AG10803 (cell line): ENCODE measurements around the gene HMGA1.

ENCODE experiments used
- DNase-seq: peaks from one replicate; pipeline ENCODE4 v3.0.0; 2010; ENCODE audit warnings: low read depth
- H3K4me3 ChIP-seq: 2 replicates; pipeline ENCODE4 v1.5.1; 2011; ENCODE audit warnings: mild to moderate bottlenecking, low read length, control low read depth
- TF ChIP-seq, protein P1 (sequence below): conservative IDR thresholded peaks from 2 replicates; pipeline ENCODE4 v1.5.1; 2011; ENCODE audit warnings: mild to moderate bottlenecking, low read length, control low read depth, inconsistent platforms

HMGA1 gene

DNA sequence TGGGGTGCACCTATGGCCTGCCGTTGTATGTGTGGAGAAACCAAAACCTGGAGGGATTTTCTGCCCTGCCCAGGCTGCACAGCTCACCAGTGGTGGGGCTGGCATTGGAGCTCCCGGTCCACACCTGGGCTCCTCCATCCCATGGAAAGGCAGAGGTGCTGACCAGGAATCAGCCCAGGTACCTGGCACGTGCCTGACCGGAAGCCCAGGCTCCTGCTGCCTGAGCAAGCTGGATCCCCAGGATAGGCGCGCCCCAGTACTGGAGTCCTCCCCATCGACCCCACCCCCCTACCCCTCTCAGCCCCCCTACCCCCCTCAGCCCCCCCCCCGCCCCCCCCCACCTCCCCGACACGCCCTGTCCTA, 39.9 kb upstream of the HMGA1 start:
- no peak for DNase-seq
- H3K4me3 ChIP-seq: peak overlapping the region; percentile 63
- TF ChIP-seq, protein P1, sequence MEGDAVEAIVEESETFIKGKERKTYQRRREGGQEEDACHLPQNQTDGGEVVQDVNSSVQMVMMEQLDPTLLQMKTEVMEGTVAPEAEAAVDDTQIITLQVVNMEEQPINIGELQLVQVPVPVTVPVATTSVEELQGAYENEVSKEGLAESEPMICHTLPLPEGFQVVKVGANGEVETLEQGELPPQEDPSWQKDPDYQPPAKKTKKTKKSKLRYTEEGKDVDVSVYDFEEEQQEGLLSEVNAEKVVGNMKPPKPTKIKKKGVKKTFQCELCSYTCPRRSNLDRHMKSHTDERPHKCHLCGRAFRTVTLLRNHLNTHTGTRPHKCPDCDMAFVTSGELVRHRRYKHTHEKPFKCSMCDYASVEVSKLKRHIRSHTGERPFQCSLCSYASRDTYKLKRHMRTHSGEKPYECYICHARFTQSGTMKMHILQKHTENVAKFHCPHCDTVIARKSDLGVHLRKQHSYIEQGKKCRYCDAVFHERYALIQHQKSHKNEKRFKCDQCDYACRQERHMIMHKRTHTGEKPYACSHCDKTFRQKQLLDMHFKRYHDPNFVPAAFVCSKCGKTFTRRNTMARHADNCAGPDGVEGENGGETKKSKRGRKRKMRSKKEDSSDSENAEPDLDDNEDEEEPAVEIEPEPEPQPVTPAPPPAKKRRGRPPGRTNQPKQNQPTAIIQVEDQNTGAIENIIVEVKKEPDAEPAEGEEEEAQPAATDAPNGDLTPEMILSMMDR: no peak

DNA sequence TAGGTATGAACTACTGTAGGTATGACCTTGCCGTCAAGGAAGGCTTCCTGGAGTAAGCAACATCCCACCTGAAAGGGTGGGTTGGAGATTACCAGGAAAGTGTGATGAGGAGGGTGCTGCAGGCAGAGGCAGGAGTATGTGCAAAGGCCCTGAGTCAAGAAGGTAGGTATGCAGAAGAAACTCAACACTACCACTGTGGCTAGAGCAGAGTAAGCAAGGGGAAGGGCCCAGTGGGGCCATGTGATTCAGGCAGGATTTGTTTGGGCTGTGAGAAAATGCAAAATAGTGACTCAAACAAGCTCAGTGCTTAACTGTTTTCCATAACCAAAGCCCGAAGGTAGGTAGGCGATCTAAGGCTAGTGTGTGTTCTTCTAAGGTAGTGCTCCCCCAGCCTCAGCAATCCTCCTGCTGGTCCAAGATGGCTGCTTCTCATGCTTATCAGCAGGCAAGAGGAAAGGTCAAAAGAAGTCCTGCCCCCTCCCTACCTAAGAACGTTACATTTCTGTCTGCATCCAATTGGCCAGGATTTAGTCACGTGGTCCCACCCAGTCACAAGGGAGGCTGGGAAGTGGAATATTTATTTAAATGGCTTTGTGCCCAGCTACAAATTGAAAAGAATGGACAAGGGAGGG, 36.2 kb upstream of the HMGA1 start:
- TF ChIP-seq, protein P1: no peak
- no peak overlapping the region for H3K4me3 ChIP-seq
- no peak for DNase-seq

DNA sequence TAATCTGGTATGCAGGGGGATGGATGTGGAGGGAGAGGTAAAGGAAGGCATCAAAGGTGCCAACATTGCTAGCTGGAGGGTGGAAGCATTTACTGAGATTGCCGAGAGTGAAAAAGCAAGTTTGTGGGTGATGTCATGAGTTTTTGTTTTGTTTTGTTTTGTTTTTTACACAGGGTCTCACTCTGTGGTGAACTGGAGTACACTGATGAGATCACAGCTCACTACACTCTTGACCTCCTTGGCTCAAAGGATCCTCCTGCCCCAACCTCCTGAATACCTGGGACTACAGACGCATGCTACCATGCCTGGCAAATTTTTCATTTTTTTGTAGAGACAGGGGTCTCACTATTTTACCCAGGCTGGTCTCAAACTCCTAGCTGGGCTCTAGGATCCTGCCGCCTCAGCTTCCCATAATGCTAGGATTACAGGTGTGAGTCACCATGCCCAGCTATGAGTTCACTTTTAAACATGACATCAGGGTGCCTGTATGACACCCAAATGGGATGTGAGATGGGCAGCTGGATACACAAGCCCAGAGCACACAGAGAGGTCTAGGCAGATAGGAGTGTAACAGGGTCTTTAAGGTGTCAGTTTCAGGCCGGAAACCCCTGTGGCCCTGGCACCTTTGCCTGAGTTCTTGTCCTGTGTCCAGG, 35.1 kb upstream of the HMGA1 start:
- no peak for DNase-seq
- no peak overlapping the region for H3K4me3 ChIP-seq
- TF ChIP-seq, protein P1: no peak

DNA sequence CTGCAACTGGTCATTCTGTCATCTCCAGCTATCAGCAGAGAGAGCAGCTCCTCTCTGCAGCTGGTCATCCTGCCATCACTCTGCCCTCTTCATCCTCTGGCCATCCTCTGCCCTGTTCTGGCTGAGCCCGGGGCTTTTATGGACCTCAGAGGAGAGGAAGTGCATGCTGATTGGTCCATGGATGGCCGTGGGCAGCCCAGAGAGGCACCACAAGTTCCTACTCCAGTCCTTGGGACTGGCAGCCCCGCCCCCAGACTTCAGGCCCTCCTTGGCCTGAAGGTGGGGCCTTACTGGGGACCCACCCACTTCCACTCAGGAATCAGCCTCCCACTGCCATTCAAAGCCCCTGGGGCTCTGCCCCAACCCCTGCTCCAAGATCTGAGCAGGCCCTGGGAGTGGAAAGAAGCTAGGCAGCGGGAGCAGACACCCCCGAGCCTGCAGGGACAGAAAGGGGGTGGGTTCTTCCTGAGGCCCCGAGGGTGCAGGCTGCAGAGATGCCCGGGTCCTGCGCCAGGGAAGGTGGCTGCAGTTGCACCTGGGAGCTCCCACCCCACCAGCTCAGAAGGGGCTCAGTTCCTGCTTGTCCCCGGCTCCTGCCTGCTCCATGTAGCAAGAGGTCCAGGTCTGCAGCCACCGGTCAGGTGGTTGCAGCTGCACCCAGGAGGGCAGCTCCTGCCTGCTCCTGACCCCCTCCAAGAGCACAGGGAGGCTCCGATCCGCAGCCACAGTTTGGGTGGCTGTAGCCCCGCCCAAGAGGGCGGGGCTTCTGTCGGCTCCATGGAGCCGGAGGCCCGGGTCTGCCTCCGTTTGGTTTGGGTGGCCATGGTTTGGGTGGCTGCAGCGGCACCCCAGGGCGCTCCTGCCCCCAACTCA, 34.1 kb upstream of the HMGA1 start:
- TF ChIP-seq, protein P1: no peak
- no peak for DNase-seq
- no peak overlapping the region for H3K4me3 ChIP-seq

DNA sequence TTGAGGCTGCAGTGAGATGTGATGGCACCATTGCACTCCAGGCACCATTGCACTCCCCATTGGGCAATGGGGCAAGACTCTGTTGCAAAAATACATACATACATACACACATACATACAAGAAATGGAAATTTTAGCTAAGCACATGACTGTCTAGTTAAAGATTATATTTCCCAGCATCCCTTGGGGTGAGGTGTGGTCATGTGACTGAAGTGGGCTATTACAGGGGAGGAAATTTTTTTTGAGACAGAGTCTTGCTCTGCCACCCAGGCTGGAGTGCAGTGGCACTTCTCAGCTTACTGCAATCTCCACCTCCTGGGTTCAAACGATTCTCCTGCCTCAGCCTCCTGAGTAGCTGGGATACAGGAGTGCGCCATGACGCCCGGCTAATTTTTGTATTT, 32.0 kb upstream of the HMGA1 start:
- no peak overlapping the region for H3K4me3 ChIP-seq
- DNase-seq: no peak
- TF ChIP-seq, protein P1: no peak

DNA sequence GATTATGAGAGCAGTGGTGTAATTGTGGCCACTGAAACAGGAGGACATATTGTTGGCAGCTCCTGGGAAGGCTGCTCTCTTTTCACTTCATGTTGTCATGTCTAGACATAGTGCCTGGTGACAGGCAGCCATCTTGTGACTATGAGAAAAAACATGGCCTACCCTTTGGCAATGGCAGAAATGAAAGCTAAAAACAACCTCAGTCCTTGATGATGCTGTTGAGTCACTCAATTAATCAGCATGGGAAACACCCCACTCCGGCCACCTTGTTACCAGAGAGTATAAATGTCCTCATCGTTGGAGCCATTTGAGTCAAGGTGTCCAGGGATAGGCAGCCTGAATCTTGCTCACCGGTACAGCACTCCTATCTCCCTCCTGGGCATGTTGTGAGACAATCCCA, 31.2 kb upstream of the HMGA1 start:
- DNase-seq: no peak
- TF ChIP-seq, protein P1: no peak
- H3K4me3 ChIP-seq: no peak overlapping the region
